HG03095 (cell line): ENCODE measurements around the gene FEM1C.

ENCODE experiments used
- ATAC-seq: cut with Tn5 transposase; IDR thresholded peaks from one replicate; pipeline ENCODE4 v1.9.1; 2021; ENCODE audit warnings: moderate library complexity; ENCODE audit not compliant: unreplicated experiment

Gene FEM1C

DNA sequence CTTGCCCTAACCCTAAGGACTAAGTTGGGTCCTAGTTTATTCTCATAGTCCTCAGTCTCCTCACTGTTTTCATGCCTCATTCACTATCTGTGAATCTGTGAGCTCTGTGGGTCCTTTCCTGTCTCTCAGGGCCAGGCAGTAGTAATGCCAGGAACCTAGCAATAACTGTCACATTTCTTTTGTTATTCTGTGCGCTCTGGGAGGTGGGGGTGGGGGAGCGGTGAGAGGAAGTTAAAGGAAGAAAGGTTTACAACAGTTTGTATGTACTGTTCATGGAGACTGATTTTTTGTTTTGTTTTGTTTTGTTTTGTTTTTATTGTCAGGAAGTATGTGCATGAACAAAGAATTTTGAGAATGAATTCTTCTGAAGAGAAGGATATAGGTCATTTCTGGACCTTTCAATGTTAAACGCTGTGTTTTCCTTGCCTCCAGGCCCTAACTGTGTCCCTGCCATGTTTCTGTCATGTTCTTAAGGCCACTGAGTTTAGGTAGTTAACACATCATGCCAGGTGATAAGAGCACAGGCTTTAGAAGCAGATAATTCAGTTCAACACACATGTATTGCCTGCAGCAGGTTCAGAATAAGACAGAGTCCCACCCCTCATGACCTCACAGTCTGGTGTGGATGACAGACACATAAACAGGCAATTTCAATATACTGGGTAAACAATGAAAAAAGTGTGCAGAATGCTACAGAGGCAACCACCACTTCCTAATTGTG is 13.3 kb upstream of the FEM1C start:
- no peak for ATAC-seq

DNA sequence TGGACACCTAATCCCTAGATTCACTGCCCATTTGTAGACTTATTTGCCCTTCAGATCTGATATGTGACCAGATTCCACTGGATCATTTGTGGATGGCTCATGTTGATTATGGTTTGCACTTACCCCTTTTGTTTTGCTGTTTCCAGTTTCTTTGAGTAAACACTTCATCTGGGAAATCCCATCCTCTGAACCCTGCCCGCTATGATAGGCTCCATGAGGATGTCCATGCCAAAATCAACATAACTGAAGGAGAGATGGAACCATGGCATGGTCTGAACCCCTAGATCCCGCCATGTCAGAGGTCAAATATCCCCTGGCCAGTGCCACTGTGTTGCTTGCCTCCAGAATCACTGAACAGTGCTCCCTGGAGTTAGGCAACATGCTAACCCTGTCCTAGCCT is 11.7 kb upstream of the FEM1C start:
- ATAC-seq: no peak

DNA sequence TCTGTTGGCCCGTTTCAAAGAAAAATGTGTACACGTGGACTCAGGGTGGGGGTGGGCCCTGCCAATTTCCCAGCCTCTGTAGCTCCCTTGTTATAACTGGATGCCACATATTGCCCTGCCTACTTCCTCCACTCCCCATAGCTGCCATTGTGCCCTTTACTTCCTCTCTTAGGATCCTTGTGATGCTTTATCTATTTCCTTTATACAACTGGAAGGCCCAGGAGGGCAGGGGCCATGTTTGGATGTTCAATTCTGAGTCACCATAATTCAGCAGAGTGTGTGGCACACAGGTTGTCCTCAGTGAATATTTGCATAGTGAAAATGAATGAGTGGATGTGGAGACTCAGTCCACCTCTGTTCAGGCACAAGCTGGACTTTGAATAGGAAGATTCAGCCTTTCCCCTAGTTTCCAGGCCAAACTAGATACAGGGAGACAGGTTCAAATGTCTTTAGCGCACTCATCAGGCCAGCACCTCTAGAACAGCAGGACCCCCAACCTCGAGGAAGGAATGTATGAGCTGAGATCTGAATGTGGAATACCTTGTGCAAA is 10.6 kb upstream of the FEM1C start:
- no peak for ATAC-seq

DNA sequence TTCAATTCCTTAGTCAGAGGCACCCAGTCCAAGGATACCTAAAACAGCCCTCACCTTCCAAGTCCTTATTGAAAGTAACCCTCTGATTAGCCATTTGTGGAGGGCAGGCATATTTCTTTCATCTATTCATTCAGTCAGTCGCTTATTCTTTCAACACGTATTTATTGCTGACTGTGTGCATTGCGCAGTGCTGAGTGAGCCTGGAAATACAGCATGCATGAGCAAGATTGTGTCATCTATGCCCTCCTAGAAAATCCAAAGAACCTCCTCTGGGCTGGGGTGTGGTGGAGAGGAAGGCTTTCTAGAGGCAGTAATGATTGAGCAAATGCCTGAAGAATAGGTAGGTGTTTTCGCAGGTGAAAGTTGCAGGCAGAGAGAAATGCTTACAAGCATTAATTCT is 8.5 kb upstream of the FEM1C start:
- ATAC-seq: no peak

DNA sequence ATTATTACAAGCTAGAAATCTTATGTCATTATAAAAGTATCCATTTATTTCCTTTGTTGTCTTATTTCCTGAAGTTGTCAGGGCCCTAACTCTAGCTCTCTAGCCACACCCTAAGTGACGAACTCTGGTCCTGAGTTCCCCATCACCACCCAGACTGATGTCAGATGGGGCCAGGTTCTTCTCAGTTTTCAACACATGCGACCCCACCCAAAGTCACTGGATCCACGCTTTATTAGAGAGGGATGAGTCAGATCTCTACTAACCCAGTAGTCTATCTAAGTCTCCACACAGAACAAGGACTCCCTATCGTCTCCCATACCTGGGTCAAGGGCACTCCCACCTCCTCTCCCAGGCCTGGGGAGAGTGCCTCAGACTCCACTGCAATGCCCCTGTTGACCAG is 6.8 kb upstream of the FEM1C start:
- no peak for ATAC-seq

DNA sequence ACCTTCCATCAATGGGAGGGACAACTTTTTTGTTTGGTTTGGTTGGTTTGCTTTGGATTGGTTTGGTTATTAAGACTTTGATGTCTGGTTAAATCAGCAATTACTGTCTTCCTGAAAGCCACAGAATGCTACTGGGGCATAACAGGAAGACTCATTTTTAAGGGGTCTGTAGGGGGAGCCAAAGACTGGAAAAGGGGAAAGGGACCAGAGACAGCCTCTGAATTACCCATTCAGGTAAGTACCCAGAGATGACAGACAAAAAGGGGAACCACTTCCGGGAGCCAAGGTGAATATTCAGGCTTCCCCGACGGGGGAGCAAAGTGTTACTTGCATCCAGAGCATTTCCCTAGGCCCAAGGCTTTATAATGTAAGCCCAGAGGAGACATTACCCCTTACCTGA is 4.6 kb upstream of the FEM1C start:
- ATAC-seq: no peak

DNA sequence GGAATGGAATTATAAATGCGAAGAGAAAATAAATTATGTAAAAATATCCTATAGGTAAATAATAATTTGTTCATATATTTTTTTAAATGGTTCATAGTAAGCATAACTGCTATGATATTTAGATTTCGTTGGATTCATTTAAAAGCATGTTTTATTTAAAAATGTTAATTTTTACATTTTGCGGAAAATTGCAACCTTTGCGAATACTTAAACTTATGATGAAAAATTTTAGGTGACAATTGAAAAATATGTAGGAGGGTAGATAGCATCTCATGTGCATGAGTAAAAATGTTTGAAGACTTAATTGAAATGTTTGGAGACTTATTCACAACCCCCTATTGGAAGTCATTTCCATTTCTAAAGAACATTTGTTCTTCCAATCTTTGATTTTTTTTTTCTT is 4.1 kb upstream of the FEM1C start:
- ATAC-seq: no peak

DNA sequence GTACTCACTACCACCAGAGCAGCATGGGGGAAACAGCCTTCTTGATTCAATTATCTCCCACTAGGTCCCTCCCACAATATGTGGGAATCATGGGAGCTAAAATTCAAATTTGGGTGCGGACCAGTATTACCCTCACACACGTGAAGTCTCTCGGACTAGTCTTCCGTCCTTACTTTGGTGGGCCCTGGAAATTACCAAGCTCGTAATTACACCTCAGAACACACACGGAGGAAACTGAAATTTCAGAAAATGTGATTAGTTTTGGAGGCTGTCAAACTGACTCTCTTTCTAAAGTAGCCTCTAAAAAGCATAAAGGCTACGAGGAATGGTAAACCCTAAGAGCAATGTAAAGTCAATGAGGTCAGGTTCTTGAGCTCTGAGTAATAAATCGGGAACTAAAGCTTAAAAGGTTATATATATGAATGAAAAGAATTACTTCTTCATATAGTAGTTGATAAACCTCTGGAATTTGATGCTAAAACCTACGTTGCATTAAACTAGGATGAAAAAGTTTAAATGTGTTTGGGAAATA is 842 bp upstream of the FEM1C start:
- ATAC-seq: no peak

DNA sequence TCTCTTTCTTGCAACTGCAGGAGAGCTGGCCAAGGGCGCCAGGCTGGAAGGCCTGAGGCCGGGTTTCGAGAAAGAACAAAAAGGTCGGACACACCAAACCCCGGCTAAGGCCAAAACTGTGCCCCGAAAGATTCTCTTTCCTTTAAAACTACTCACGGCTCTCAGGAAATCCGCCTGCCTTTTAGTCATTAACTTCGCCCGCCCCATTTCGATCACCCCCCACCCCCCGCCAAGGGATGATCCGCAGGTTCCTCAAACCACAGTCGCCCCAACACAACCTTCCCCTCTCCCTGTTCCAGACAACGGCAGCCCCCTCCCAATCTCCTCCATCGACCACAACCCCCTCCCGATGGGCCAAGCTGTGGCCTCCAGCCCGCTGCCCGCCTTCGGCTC is 536 bp downstream of the FEM1C start:
- peak; percentile 13 for ATAC-seq

DNA sequence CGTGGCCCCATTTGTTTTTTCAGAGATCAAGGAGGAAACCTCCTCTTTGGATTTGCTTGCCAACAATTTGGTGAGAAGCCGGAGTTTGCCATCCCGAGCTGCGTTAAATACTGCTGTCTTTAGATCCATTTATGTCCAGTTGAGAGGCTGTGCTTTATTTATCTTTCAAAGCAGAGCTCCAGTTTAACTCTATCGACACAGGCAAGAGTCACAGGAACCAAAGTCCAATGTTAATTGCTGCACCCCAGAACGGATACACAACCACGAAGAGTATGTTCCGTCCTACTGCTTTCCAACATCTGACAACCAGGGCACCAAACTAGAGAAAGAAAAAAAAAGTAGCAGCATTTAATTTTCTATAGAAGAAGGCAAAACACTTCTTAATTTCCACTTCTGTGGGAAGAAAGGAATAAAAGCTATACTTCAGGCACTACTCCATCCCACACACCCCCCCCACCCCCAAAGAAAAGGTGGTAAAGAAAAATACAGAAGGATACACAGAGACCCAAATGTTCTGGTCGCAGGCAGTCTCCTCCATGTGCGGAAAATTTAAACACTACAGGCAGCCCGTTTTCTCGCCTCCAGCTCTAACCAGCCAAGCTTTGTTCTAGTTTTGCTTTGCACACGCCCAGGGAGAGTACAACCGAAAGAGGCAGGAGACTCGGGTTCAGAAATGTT is 1.1 kb downstream of the FEM1C start:
- ATAC-seq: peak; percentile 27

DNA sequence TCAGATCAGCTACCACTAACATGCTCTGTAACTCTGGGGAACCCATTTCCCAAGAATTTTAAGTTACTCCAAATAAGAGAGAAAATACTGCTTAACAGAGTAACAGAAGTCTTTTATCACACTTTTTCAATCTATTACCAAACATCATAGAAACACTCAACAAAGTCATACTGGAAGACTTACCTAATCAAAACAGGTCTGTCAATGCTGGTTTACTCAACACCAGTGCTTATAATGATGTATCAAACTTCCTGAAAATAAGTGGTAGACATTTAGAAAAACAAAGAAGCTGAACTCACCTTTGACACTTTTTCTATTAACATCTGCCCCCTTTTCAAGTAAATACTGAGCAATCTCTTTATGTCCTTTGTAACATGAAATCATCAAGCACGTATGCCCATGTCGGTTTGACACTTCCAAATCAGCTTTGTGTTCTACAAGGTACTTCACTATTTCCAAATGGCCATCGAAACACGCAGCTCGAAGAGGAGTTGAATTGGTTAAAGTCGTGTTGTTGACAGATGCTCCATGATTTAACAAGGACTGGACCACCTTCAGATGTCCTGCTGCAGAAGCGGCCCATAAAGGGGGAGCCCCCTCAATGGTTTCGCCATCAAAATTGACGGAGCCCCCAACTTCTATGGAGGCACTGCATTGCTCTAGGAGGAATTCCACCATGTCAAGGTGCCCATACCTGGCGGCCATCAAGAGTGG is 1.8 kb downstream of the FEM1C start:
- no peak for ATAC-seq

DNA sequence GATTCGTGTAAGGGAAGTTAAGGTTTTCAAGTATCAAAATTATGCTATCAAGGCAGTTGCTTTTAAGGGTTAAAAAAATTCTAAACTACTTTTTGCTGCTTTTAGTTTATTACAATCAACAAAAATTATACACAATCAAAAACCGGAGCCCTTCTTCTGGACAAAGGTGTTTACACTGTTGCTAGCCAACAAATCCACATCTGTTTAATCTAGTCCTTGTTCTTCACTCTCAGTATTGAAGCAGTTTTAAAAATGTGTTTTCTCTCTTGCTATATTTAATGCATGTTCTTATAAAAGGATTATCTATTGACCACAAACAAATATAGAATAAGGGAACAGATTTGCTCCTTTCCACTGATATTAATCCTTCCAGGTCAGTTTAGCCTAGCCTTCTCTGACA is 2.5 kb downstream of the FEM1C start:
- no peak for ATAC-seq

DNA sequence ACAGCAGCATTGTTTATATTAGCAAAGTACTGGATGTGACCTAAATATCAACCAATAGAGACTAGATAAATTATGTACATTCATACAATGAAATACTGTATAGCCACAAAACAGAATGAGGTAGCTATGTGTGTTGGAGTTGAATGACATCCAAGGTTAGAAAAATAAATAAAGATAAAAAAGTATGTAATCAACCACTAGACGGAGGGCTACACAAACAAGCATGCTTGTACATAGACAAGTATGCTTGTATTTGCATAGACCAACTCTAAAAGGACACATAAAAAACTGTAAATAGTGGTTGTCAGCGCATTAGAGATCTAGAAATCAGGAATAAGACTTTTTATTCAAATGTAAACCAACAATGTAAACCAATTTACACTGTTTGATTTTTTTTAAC is 3.0 kb downstream of the FEM1C start:
- no peak for ATAC-seq

DNA sequence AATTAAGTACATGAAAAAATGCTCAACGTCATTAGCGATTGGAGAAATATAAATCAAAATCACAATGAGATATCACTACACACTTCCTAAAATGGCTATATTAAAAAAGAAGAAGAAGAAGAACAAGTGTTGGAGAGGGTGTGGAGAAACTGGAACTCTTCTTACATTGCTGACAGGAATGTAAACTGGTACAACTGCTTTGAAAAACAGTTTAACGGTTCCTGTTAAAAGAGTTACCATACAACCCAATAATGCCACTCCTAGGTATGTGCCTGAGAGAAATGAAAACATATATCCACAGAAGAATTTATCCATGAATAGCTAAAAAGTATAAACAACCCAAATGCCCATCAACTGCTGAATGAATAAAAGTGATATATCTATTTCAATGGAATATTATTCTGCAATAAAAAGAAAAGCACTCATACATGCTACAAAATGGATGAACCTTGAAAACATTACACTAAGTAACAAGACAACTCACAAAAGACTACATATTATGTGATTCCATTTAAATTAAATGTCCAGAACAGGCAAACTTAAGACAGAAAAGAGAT is 9.0 kb downstream of the FEM1C start:
- ATAC-seq: no peak

DNA sequence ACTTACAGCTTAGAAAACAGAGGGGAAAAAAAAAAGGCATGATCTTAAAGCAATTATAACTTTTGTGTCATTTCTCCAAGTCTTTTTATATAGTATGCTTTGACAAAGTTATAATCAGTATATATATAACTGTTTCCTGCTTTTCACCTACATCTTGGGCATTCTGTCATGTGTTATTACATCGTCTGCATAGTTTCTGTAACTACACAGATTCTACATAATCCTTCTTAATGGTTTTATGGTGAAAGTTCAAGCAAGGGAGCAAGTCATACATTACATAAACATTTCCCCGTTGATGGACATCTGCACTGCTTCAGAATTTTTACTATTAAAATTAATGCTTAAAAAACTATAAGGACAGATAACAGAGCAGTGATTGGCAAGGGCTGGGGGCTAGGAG is 12.1 kb downstream of the FEM1C start:
- no peak for ATAC-seq

DNA sequence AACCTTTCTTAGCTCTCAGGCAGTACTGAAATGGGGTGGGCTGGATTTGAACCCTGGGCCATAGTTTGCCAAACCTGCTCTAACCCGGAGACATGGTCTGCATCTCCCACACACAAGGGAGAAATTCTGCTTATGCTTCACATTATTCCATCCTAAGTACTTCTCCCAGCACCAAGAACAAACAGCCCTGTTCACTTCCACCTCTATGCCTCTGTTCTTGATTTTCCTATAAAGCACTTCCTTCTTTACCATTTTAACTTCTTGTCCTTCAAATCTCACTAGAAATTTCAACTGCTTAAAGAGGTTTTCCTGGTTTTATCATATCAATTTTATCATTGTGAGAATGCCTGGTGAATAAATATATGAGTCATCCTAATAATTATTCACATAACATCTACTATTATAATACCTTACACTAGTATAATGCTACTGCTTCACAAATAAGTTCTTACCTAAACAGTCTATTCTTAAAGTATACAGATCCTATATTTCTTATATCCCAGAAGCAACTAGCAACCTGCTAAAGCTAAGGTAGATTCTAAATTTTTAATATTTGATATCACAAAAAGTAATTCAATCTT is 12.7 kb downstream of the FEM1C start:
- no peak for ATAC-seq

DNA sequence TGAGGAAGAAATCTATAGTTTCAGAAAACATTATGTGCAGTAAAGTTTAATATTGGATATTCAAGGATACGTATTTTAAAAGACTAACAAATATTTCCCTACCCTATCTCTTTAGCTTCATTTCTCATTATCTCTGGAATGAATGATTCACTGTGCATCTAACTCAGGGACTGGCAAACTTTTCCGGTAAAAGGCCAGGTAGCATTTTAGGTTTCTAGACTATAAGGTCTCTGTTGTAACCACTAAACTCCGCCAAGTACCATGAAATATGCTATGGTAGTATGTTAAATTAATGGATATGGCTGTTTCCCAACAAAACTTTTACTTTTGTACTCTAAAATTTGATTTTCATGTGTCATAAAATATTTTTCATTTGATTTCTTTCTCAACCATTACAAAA is 13.2 kb downstream of the FEM1C start:
- ATAC-seq: no peak

DNA sequence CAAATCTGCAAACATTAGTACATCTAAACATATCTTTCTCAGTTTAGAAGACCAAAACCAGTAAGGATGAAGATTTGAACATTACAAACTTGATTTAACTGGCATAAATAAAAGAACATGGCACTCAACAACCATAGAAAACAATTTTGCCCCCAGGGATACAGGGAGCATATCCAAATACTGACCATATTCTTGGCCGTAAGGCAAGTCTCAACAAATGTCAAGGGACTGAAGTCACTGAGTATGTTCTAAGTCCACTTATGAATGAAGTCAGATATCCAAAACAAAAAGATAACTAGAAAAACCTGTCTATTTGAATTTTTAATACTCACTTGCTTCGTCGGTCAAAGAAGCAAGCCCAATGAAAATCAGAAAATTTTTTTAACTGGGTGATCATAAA is 14.1 kb downstream of the FEM1C start:
- no peak for ATAC-seq

DNA sequence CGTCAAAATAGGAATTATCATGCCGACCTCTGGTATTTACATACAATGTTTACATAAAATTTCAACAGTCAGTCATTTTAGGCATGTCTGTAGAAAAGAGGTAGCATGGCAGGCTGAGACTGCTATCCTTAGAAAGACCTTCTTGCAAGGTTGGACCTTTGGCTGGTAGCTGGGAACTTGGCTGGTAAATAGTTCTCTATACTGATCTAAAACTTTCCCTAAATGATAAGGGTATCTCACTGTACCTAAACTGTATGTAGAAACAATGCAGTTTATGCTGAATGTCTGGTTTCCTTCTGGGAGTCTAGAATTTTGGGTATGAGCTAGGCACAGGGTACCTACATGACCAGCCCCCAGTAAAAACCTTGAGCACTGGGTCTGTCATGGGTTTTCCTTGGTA is 18.0 kb downstream of the FEM1C start:
- ATAC-seq: no peak

DNA sequence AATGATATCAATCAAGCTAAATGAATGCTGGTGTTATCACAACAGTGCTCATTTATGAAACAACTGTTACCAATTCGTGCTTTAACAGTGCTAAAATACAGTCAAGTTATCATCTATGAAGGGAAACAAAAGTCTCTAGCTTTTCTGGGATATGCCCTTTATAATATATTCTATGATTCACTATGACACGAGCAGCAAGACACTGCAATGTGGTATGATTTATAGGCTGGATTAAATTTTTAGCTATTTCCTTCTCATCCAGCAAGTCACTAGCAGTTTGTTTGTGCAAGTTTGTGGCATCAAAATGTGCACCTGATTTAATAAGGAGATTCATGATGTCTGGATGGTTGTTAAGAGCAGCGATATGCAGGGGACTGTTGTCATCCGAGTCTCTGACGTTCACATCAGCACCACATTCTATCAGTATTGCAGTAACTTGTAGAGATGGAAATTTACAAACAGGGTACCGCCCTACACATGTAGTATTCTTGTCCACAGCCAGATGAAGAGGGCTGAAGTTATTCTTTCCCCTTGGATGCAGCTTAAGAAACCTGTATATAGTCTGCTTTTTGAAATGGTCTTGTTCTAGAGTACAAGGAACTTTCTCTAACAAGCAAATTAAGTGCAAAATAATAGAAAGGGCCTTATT is 20.3 kb downstream of the FEM1C start:
- ATAC-seq: no peak
